Measurements from ENCODE around the gene MAT2B.

DNA sequence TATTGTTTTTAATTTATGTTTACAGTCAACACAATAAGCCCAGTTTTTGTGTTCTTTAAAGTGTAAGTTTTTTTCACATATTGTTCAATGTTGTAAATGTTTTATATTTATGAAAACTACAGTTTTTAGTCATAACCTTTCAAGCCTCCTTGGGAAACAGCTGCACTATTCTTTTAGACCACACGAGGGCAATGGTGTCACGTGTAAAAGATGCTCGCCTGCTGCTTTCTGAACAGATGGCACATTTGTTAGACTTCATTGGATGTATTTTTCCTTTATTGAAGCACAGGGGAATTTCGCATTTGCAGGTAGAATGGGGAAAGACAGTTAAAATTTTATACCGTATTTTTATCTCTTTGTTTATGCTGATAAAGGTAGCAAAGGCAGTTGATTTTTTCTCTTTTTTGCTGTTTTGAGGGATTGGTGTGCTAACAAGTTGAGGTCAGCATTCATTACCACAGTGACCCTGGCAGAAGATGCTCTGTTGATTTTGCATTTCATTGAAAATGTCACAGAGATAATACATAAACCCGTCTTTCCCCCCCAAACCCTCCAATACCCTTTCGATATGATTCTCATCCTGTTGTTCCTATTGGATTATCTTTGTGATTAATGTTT, 59.0 kb downstream of the MAT2B start:
- TF ChIP-seq SP1 (IDR thresholded peaks at IDR 0.05): no peak
- TF ChIP-seq SUZ12 (IDR thresholded peaks at IDR 0.05): no peak
- no peak for TF ChIP-seq FOXK2 (IDR thresholded peaks at IDR 0.05)
- no peak for TF ChIP-seq BHLHE40 (IDR thresholded peaks at IDR 0.05; ENCODE audit: borderline replicate concordance)
- TF ChIP-seq, protein P1, sequence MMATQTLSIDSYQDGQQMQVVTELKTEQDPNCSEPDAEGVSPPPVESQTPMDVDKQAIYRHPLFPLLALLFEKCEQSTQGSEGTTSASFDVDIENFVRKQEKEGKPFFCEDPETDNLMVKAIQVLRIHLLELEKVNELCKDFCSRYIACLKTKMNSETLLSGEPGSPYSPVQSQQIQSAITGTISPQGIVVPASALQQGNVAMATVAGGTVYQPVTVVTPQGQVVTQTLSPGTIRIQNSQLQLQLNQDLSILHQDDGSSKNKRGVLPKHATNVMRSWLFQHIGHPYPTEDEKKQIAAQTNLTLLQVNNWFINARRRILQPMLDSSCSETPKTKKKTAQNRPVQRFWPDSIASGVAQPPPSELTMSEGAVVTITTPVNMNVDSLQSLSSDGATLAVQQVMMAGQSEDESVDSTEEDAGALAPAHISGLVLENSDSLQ (IDR thresholded peaks at IDR 0.05): no peak
- TF ChIP-seq ZNF384 (IDR thresholded peaks at IDR 0.05): no peak
- no peak for TF ChIP-seq ARNT (IDR thresholded peaks at IDR 0.05)
- TF ChIP-seq NFRKB (IDR thresholded peaks at IDR 0.05): no peak
- no peak for TF ChIP-seq TARDBP (IDR thresholded peaks at IDR 0.05)
- TF ChIP-seq ELF4 (IDR thresholded peaks at IDR 0.05): no peak
- TF ChIP-seq FOXM1 (IDR thresholded peaks at IDR 0.05; ENCODE audit: borderline replicate concordance): no peak
- no peak for TF ChIP-seq LEF1 (IDR thresholded peaks at IDR 0.05; ENCODE audit: borderline replicate concordance)

Measured in HEK293T (cell line).